Astrocyte (in vitro differentiated cells and primary cell): ENCODE measurements around the gene CEACAM3. TPM values are rescaled to one million over a fixed set of nuclear protein-coding genes. Genes with fewer than 3 reads are reported as not detected.

Experiments used
- DNase-seq: peaks from one replicate; pipeline ENCODE4 v3.0.0-alpha.2; 2010; ENCODE audit warnings: low read depth
- FAIRE-seq: peaks from 2 replicates; lab custom pipeline; 2011; peaks lifted over from hg19 to GRCh38; lab: Jason Lieb, UNC
- H2AFZ ChIP-seq: 2 replicates; pipeline ENCODE4 v1.6.0; 2012; ENCODE audit warnings: low read depth, low read length, inconsistent platforms
- H3K27ac ChIP-seq: 2 replicates; pipeline ENCODE4 v1.5.1; 2011; ENCODE audit warnings: low read depth, low read length, inconsistent platforms
- H3K27me3 ChIP-seq: 2 replicates; pipeline ENCODE4 v1.6.0; 2011; ENCODE audit warnings: low read length, inconsistent platforms; ENCODE audit not compliant: insufficient read depth
- H3K36me3 ChIP-seq: 2 replicates; pipeline ENCODE4 v1.5.1; 2011; ENCODE audit warnings: low read length, inconsistent platforms; ENCODE audit not compliant: insufficient read depth
- H3K4me1 ChIP-seq: 2 replicates; pipeline ENCODE4 v1.5.1; 2011; ENCODE audit warnings: low read length, inconsistent platforms; ENCODE audit not compliant: insufficient read depth
- H3K4me2 ChIP-seq: 2 replicates; pipeline ENCODE4 v1.6.0; 2012; ENCODE audit warnings: low read length, inconsistent platforms
- H3K4me3 ChIP-seq: 2 replicates; pipeline ENCODE4 v1.5.1; 2011; ENCODE audit warnings: low read depth, mild to moderate bottlenecking, low read length, inconsistent platforms; ENCODE audit not compliant: insufficient read depth
- H3K79me2 ChIP-seq: 2 replicates; pipeline ENCODE4 v1.6.0; 2012; ENCODE audit warnings: mild to moderate bottlenecking, low read length, inconsistent platforms; ENCODE audit not compliant: insufficient read depth
- H3K9ac ChIP-seq: 2 replicates; pipeline ENCODE4 v1.6.0; 2012; ENCODE audit warnings: mild to moderate bottlenecking, low read length, inconsistent platforms
- H3K9me3 ChIP-seq: 2 replicates; pipeline ENCODE4 v1.5.1; 2012; ENCODE audit warnings: low read depth, mild to moderate bottlenecking, low read length, inconsistent platforms; ENCODE audit not compliant: insufficient read depth
- H4K20me1 ChIP-seq: 2 replicates; pipeline ENCODE4 v1.6.0; 2012; ENCODE audit warnings: low read length, inconsistent platforms; ENCODE audit not compliant: insufficient read depth
- H3K27ac Mint-ChIP-seq: one replicate; pipeline ENCODE4 v1.8.0; 2021; ENCODE audit warnings: mild to moderate bottlenecking, mixed read lengths; ENCODE audit not compliant: unreplicated experiment
- H3K27me3 Mint-ChIP-seq: one replicate; pipeline ENCODE4 v1.8.0; 2021; ENCODE audit warnings: low read depth, mixed read lengths; ENCODE audit not compliant: unreplicated experiment
- H3K36me3 Mint-ChIP-seq: one replicate; pipeline ENCODE4 v1.8.0; 2021; ENCODE audit warnings: low read depth, mixed read lengths; ENCODE audit not compliant: unreplicated experiment
- H3K4me1 Mint-ChIP-seq: one replicate; pipeline ENCODE4 v1.8.0; 2021; ENCODE audit warnings: low read depth, mixed read lengths; ENCODE audit not compliant: unreplicated experiment
- H3K4me3 Mint-ChIP-seq: one replicate; pipeline ENCODE4 v1.8.0; 2021; ENCODE audit warnings: mild to moderate bottlenecking, moderate library complexity, mixed read lengths; ENCODE audit not compliant: unreplicated experiment
- H3K9me3 Mint-ChIP-seq: one replicate; pipeline ENCODE4 v1.8.0; 2021; ENCODE audit warnings: mild to moderate bottlenecking, mixed read lengths; ENCODE audit not compliant: unreplicated experiment
- CTCF ChIP-seq: IDR thresholded peaks from 2 replicates; pipeline ENCODE4 v1.5.1; 2011; ENCODE audit warnings: low read depth, mild to moderate bottlenecking, inconsistent platforms, low read length, moderate library complexity; ENCODE audit not compliant: insufficient read depth
- EZH2 ChIP-seq: IDR thresholded peaks from 2 replicates; pipeline ENCODE4 v1.6.1; 2012; ENCODE audit warnings: mild to moderate bottlenecking, low read length, inconsistent platforms; ENCODE audit not compliant: insufficient read depth
- total RNA-seq: library from RNA; stranded (reverse); gene quantifications from 2 replicates; pipeline ENCODE4 v1.2.1, GENCODE V29; 2021

The CEACAM3 gene
- total RNA-seq, 1 donor from 2014 or later = not detected

DNA sequence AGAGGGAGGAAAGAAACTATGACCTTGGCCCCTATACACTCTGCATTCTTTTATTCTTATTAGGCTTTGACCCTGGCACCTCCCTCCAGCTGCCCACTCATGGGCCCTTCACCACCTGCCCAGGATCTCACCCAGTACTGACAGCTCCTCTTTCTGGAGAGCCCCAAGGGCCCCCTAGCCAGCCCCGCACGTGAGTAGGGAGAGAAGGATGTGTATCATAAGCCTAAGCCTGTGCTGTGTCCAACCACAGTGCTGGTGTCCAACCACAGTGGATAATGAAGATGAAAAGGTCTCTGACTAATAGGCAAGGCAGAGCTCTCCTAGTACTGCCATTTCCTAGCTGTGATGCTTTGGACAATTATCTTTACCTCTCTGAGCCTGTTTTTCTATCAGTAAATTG is 52.7 kb downstream of the CEACAM3 start:
- DNase-seq (no peak), FAIRE-seq (no peak)
- Mint-ChIP-seq H3K27ac (no peak overlapping the region), H3K36me3 (no peaks in the 10 kb centered on the region), H3K4me1 (no peaks in the 10 kb centered on the region), H3K27me3 (peaks cover 42% of the 10 kb centered on the region), H3K4me3 (no peak overlapping the region), H3K9me3 (no peaks in the 10 kb centered on the region)
- H2AFZ ChIP-seq = no peak overlapping the region
- H3K4me2 ChIP-seq = no peak overlapping the region
- H3K36me3 ChIP-seq = no peaks in the 10 kb centered on the region
- H3K9ac ChIP-seq = no peak overlapping the region
- peaks cover 24% of the 10 kb centered on the region for H3K27me3 ChIP-seq
- no peak overlapping the region for H3K27ac ChIP-seq
- no peaks in the 10 kb centered on the region for H3K9me3 ChIP-seq
- H3K4me1 ChIP-seq = no peaks in the 10 kb centered on the region
- H3K4me3 ChIP-seq = no peak overlapping the region
- no peak for TF ChIP-seq CTCF
- no peak for TF ChIP-seq EZH2
- H3K79me2 ChIP-seq = no peaks in the 10 kb centered on the region
- H4K20me1 ChIP-seq = no peaks in the 10 kb centered on the region

GRCh38 chr19:41850381-41850780 is 54.0 kb downstream of the CEACAM3 start:
- no peaks in the 10 kb centered on the region for H4K20me1 ChIP-seq
- no peaks in the 10 kb centered on the region for H3K79me2 ChIP-seq
- H3K4me3 Mint-ChIP-seq = no peak overlapping the region
- no peaks in the 10 kb centered on the region for H3K36me3 Mint-ChIP-seq
- no peak overlapping the region for H3K4me2 ChIP-seq
- no peaks in the 10 kb centered on the region for H3K4me1 ChIP-seq
- H3K27ac ChIP-seq = no peak overlapping the region
- no peak overlapping the region for H3K9ac ChIP-seq
- DNase-seq (no peak), FAIRE-seq (no peak)
- no peak overlapping the region for H3K4me3 ChIP-seq
- no peaks in the 10 kb centered on the region for H3K9me3 Mint-ChIP-seq
- TF ChIP-seq CTCF (no peak), EZH2 (no peak)
- H3K27me3 ChIP-seq = peaks cover 34% of the 10 kb centered on the region
- H3K9me3 ChIP-seq = no peaks in the 10 kb centered on the region
- H3K4me1 Mint-ChIP-seq = no peaks in the 10 kb centered on the region
- H3K27me3 Mint-ChIP-seq = peaks cover 45% of the 10 kb centered on the region
- no peaks in the 10 kb centered on the region for H3K36me3 ChIP-seq
- H2AFZ ChIP-seq = no peak overlapping the region
- H3K27ac Mint-ChIP-seq = no peak overlapping the region

- H3K9me3 ChIP-seq = no peaks in the 10 kb centered on the region
- H4K20me1 ChIP-seq = no peaks in the 10 kb centered on the region
- no peaks in the 10 kb centered on the region for H3K4me1 ChIP-seq
- H3K4me3 ChIP-seq = no peak overlapping the region
- no peak overlapping the region for H3K4me3 Mint-ChIP-seq
- peaks cover 34% of the 10 kb centered on the region for H3K27me3 ChIP-seq
- peaks cover 45% of the 10 kb centered on the region for H3K27me3 Mint-ChIP-seq
- H3K79me2 ChIP-seq = no peaks in the 10 kb centered on the region
- no peaks in the 10 kb centered on the region for H3K9me3 Mint-ChIP-seq
- H3K9ac ChIP-seq = no peak overlapping the region
- no peak overlapping the region for H3K4me2 ChIP-seq
- no peaks in the 10 kb centered on the region for H3K36me3 Mint-ChIP-seq
- no peak overlapping the region for H3K27ac Mint-ChIP-seq
- no peaks in the 10 kb centered on the region for H3K4me1 Mint-ChIP-seq
- no peak overlapping the region for H2AFZ ChIP-seq
- no peak for DNase-seq
- TF ChIP-seq EZH2 = no peak
- no peak for TF ChIP-seq CTCF
- no peak for FAIRE-seq
- H3K36me3 ChIP-seq = no peaks in the 10 kb centered on the region
- no peak overlapping the region for H3K27ac ChIP-seq
Measured at GRCh38 chr19:41851456-41851855, 55.1 kb downstream of the CEACAM3 start.
